Naive thymus-derived CD4-positive, alpha-beta T cell (primary cell): ENCODE measurements around the gene FOXI1. TPM values are rescaled to one million over a fixed set of nuclear protein-coding genes. Genes with fewer than 3 reads are reported as not detected.

Experiments used
- ATAC-seq: fragments of 150-1000 bp; cut with Tn5 transposase; 2 replicates; pipeline ENCODE4 v1.10.0; 2021; ENCODE audit warnings: mild to moderate bottlenecking, moderate library complexity
- CTCF ChIA-PET: fragments of 350-600 bp; sonication (Branson Sonifier 250); formaldehyde crosslinking; loops from one replicate; lab custom pipeline; 2021; ENCODE audit warnings: antibody characterized with exemption; lab: Charles Lee
- POLR2A ChIA-PET: fragments of 350-600 bp; sonication (Branson Sonifier 250); formaldehyde crosslinking; loops from one replicate; lab custom pipeline; 2021; ENCODE audit warnings: antibody characterized with exemption, inconsistent platforms; lab: Charles Lee
- DNase-seq, 9 donors: peaks; one replicate each; pipeline versions ENCODE4 v3.0.0 to v3.0.0-alpha.2; 2020 to 2022; ENCODE audit warnings: mixed read lengths in 1 of 9
- H3K27ac ChIP-seq: one replicate; pipeline ENCODE4 v1.7.0; 2013; ENCODE audit warnings: mild to moderate bottlenecking, low read depth, low read length, moderate library complexity
- H3K27me3 ChIP-seq, 2 donors: one replicate each; pipeline ENCODE4 v1.7.0; 2013; ENCODE audit warnings: low read length in 2 of 2, mild to moderate bottlenecking in 2 of 2, moderate library complexity in 2 of 2; ENCODE audit not compliant: control insufficient read depth in 2 of 2, insufficient read depth in 2 of 2
- H3K36me3 ChIP-seq, 3 experiments: 1 replicate in 2 of 3; 2 replicates in 1 of 3; pipeline ENCODE4 v1.7.0; 2013; ENCODE audit warnings: low read length in 3 of 3, mild to moderate bottlenecking in 3 of 3, moderate library complexity in 1 of 3; ENCODE audit not compliant: insufficient read depth in 3 of 3, control insufficient read depth in 2 of 3
- H3K4me1 ChIP-seq, 2 donors: one replicate each; pipeline ENCODE4 v1.7.0; 2013; ENCODE audit warnings: low read length in 2 of 2, mild to moderate bottlenecking in 2 of 2, moderate library complexity in 1 of 2; ENCODE audit not compliant: control insufficient read depth in 2 of 2, insufficient read depth in 2 of 2
- H3K4me3 ChIP-seq: 2 replicates; pipeline ENCODE4 v1.7.0; 2013; ENCODE audit warnings: mild to moderate bottlenecking, low read length
- H3K9me3 ChIP-seq, 3 experiments: 1 replicate in 2 of 3; 2 replicates in 1 of 3; pipeline ENCODE4 v1.7.0; 2013; ENCODE audit warnings: low read length in 3 of 3; ENCODE audit not compliant: control insufficient read depth in 2 of 3
- H3K27ac Mint-ChIP-seq, 9 donors: one replicate each; pipeline ENCODE4 v1.8.0; 2020 to 2022; ENCODE audit warnings: mixed read lengths in 9 of 9, mild to moderate bottlenecking in 8 of 9, moderate library complexity in 5 of 9, inconsistent platforms in 2 of 9
- H3K27me3 Mint-ChIP-seq, 5 donors: one replicate each; pipeline ENCODE4 v1.8.0; 2021 to 2022; ENCODE audit warnings: mixed read lengths in 5 of 5, mild to moderate bottlenecking in 1 of 5
- H3K36me3 Mint-ChIP-seq, 5 donors: one replicate each; pipeline ENCODE4 v1.8.0; 2020 to 2022; ENCODE audit warnings: mixed read lengths in 5 of 5, mild to moderate bottlenecking in 3 of 5, inconsistent platforms in 1 of 5
- H3K4me1 Mint-ChIP-seq, 7 donors: one replicate each; pipeline ENCODE4 v1.8.0; 2020 to 2022; ENCODE audit warnings: mixed read lengths in 7 of 7, mild to moderate bottlenecking in 3 of 7, inconsistent platforms in 1 of 7
- H3K4me3 Mint-ChIP-seq, 10 donors: one replicate each; pipeline ENCODE4 v1.8.0; 2020 to 2022; ENCODE audit warnings: mild to moderate bottlenecking in 10 of 10, mixed read lengths in 10 of 10, moderate library complexity in 6 of 10, inconsistent platforms in 2 of 10
- H3K9me3 Mint-ChIP-seq, 11 donors: one replicate each; pipeline ENCODE4 v1.8.0; 2020 to 2022; ENCODE audit warnings: mixed read lengths in 11 of 11, mild to moderate bottlenecking in 4 of 11, inconsistent platforms in 1 of 11, moderate library complexity in 1 of 11
- intact Hi-C, 2 donors: fragments of 100-400 bp; cut with micrococcal nuclease; formaldehyde crosslinking; loops; one replicate each; pipeline ENCODE4 v1.15.1; 2023
- polyA plus RNA-seq, 2 donors: library from polyadenylated mRNA; unstranded; fragments of 300-500 nt; fragmentation: Illumina TruSeq; gene quantifications; one replicate each; pipeline ENCODE4 v1.2.3, GENCODE V29; 2021
- total RNA-seq, 6 experiments: library from RNA in 5 of 6; stranded (reverse) in 5 of 6; gene quantifications; 1 replicate in 5 of 6; 2 replicates in 1 of 6; pipeline ENCODE4 v1.2.3 and lab custom pipeline; 2021 to 2026

FOXI1 gene
- total and polyA plus RNA-seq, 7 experiments from 2014 or later, result 0.13 to 0.29 TPM; not detected in 5

GRCh38 chr5:170150713-170151096 is 45.0 kb downstream of the FOXI1 start:
- Mint-ChIP-seq H3K4me3 (no peak overlapping the region), H3K27me3 (no peaks in the 10 kb centered on the region), H3K36me3 (no peaks in the 10 kb centered on the region), H3K9me3 (no peaks in the 10 kb centered on the region), H3K27ac (no peak overlapping the region), H3K4me1 (no peaks in the 10 kb centered on the region)
- Histone ChIP-seq H3K4me1 (no peaks in the 10 kb centered on the region), H3K36me3 (no peaks in the 10 kb centered on the region), H3K9me3 (no peaks in the 10 kb centered on the region), H3K27ac (no peak overlapping the region), H3K27me3 (no peaks in the 10 kb centered on the region), H3K4me3 (no peak overlapping the region)
- POLR2A ChIA-PET, result no interaction called here
- ATAC-seq (no peak), DNase-seq (no peak)
- intact Hi-C loops, result no loop called here
- CTCF ChIA-PET, result no interaction called here

- no peak for DNase-seq
- no peaks in the 10 kb centered on the region for H3K27me3 Mint-ChIP-seq
- no peaks in the 10 kb centered on the region for H3K4me1 Mint-ChIP-seq
- Histone ChIP-seq H3K27me3 (no peaks in the 10 kb centered on the region), H3K27ac (no peak overlapping the region), H3K36me3 (no peaks in the 10 kb centered on the region), H3K9me3 (no peaks in the 10 kb centered on the region), H3K4me3 (no peak overlapping the region), H3K4me1 (no peaks in the 10 kb centered on the region)
- H3K36me3 Mint-ChIP-seq, result no peaks in the 10 kb centered on the region
- ATAC-seq, result no peak
- no peaks in the 10 kb centered on the region for H3K9me3 Mint-ChIP-seq
- no peak overlapping the region for H3K4me3 Mint-ChIP-seq
- POLR2A ChIA-PET, result no interaction called here
- CTCF ChIA-PET, result interaction anchor here (0.6 kb wide), 1 partner anchor 14 kb away, joined by 3 read pairs; no protein-coding TSS in a partner anchor
- H3K27ac Mint-ChIP-seq, result no peak overlapping the region
- intact Hi-C loops, result no loop called here
These were observed 45.6 kb downstream of the FOXI1 start for GRCh38 chr5:170151097-170151831.

- Histone ChIP-seq H3K4me3 (no peak overlapping the region), H3K9me3 (no peaks in the 10 kb centered on the region), H3K27me3 (no peaks in the 10 kb centered on the region), H3K4me1 (no peaks in the 10 kb centered on the region), H3K27ac (no peak overlapping the region), H3K36me3 (no peaks in the 10 kb centered on the region)
- no peak overlapping the region for H3K27ac Mint-ChIP-seq
- no peaks in the 10 kb centered on the region for H3K27me3 Mint-ChIP-seq
- ChIA-PET POLR2A (no interaction called here), CTCF (no interaction called here)
- H3K4me3 Mint-ChIP-seq, result no peak overlapping the region
- no peaks in the 10 kb centered on the region for H3K9me3 Mint-ChIP-seq
- ATAC-seq (no peak), DNase-seq (no peak)
- H3K36me3 Mint-ChIP-seq, result no peaks in the 10 kb centered on the region
- no peaks in the 10 kb centered on the region for H3K4me1 Mint-ChIP-seq
- intact Hi-C loops, result no loop called here
These were observed 47.1 kb downstream of the FOXI1 start for GRCh38 chr5:170152767-170153166.

- Histone ChIP-seq H3K36me3 (no peaks in the 10 kb centered on the region), H3K4me3 (no peak overlapping the region), H3K27me3 (no peaks in the 10 kb centered on the region), H3K9me3 (no peaks in the 10 kb centered on the region), H3K27ac (no peak overlapping the region), H3K4me1 (no peaks in the 10 kb centered on the region)
- Mint-ChIP-seq H3K27me3 (peaks cover 0 to 7% (median 0%) of the 10 kb centered on the region in 5 donors), H3K36me3 (no peaks in the 10 kb centered on the region), H3K4me1 (no peaks in the 10 kb centered on the region), H3K4me3 (no peak overlapping the region), H3K9me3 (no peaks in the 10 kb centered on the region), H3K27ac (peak overlapping the region in 1 of 9 donors; percentile 30)
- CTCF ChIA-PET, result no interaction called here
- intact Hi-C loops, result no loop called here
- no peak for DNase-seq
- no peak for ATAC-seq
- POLR2A ChIA-PET, result no interaction called here
These were observed 48.6 kb downstream of the FOXI1 start for GRCh38 chr5:170154297-170154696.

GRCh38 chr5:170154744-170155143 is 49.0 kb downstream of the FOXI1 start:
- Histone ChIP-seq H3K36me3 (no peaks in the 10 kb centered on the region), H3K9me3 (no peaks in the 10 kb centered on the region), H3K27me3 (no peaks in the 10 kb centered on the region), H3K4me3 (no peak overlapping the region), H3K4me1 (no peaks in the 10 kb centered on the region), H3K27ac (no peak overlapping the region)
- H3K27ac Mint-ChIP-seq, result no peak overlapping the region
- intact Hi-C loops, result no loop called here
- H3K4me3 Mint-ChIP-seq, result no peak overlapping the region
- ATAC-seq (no peak), DNase-seq (no peak)
- CTCF ChIA-PET, result no interaction called here
- no peaks in the 10 kb centered on the region for H3K4me1 Mint-ChIP-seq
- H3K27me3 Mint-ChIP-seq, result peaks cover 0 to 7% (median 0%) of the 10 kb centered on the region in 5 donors
- H3K9me3 Mint-ChIP-seq, result no peaks in the 10 kb centered on the region
- no peaks in the 10 kb centered on the region for H3K36me3 Mint-ChIP-seq
- POLR2A ChIA-PET, result no interaction called here

GRCh38 chr5:170155771-170156170 is 50.1 kb downstream of the FOXI1 start:
- intact Hi-C loops, result no loop called here
- no peak overlapping the region for H3K27ac ChIP-seq
- no peaks in the 10 kb centered on the region for H3K27me3 ChIP-seq
- Mint-ChIP-seq H3K4me1 (no peaks in the 10 kb centered on the region), H3K27ac (no peak overlapping the region), H3K36me3 (no peaks in the 10 kb centered on the region), H3K4me3 (no peak overlapping the region), H3K9me3 (no peaks in the 10 kb centered on the region), H3K27me3 (peaks cover 0 to 9% (median 0%) of the 10 kb centered on the region in 5 donors)
- no peak for DNase-seq
- H3K4me1 ChIP-seq, result no peaks in the 10 kb centered on the region
- H3K36me3 ChIP-seq, result no peaks in the 10 kb centered on the region
- no peak for ATAC-seq
- H3K9me3 ChIP-seq, result no peaks in the 10 kb centered on the region
- ChIA-PET CTCF (no interaction called here), POLR2A (no interaction called here)
- no peak overlapping the region for H3K4me3 ChIP-seq

- H3K36me3 Mint-ChIP-seq, result no peaks in the 10 kb centered on the region
- CTCF ChIA-PET, result no interaction called here
- H3K27me3 ChIP-seq, result no peaks in the 10 kb centered on the region
- no peaks in the 10 kb centered on the region for H3K4me1 ChIP-seq
- H3K27ac ChIP-seq, result no peak overlapping the region
- no peak for ATAC-seq
- no peak overlapping the region for H3K27ac Mint-ChIP-seq
- POLR2A ChIA-PET, result no interaction called here
- H3K4me3 Mint-ChIP-seq, result no peak overlapping the region
- H3K9me3 Mint-ChIP-seq, result no peaks in the 10 kb centered on the region
- no peaks in the 10 kb centered on the region for H3K9me3 ChIP-seq
- H3K4me3 ChIP-seq, result no peak overlapping the region
- no peak for DNase-seq
- intact Hi-C loops, result no loop called here
- H3K27me3 Mint-ChIP-seq, result peaks cover 0 to 9% (median 0%) of the 10 kb centered on the region in 5 donors
- no peaks in the 10 kb centered on the region for H3K4me1 Mint-ChIP-seq
- H3K36me3 ChIP-seq, result no peaks in the 10 kb centered on the region
These were observed 53.5 kb downstream of the FOXI1 start for GRCh38 chr5:170159101-170159698.
